ENCODE measurements around the gene STARD5. TPM values are rescaled to one million over a fixed set of nuclear protein-coding genes. Genes with fewer than 3 reads are reported as not detected.

The STARD5 gene
- total RNA-seq, 4 donors from 2014 or later = 0.36 to 1.7 (median 0.63) TPM

- H3K27ac ChIP-seq = no peak overlapping the region
- intact Hi-C loops (cut with DNase I; ENCODE audit: low total_unique reads) (loop anchor here (5.0 kb wide), 1 partner anchor 62 kb away; no protein-coding TSS in a partner anchor), in situ Hi-C loops (cut with MboI; ENCODE audit: low sequenced_read_pairs in 4 of 4) (loop anchor here in 1 of 4 donors (10.0 kb wide), 1 partner anchor 65 kb away; no protein-coding TSS in a partner anchor)
- TF ChIP-seq POLR2A (IDR thresholded peaks at IDR 0.05) (no peak), CTCF (IDR thresholded peaks at IDR 0.05 in 4 of 5, conservative IDR thresholded peaks at IDR 0.05 in 1 of 5) (no peak)
- no peaks in the 10 kb centered on the region for H3K27me3 ChIP-seq
- no peaks in the 10 kb centered on the region for H3K36me3 ChIP-seq
- H3K4me1 ChIP-seq = peaks cover 0 to 6% of the 10 kb centered on the region in 2 donors
- no peak for ATAC-seq
- H3K4me3 ChIP-seq = no peak overlapping the region
- no peaks in the 10 kb centered on the region for H3K9me3 ChIP-seq
- no peak for DNase-seq
Observed at GRCh38 chr15:81339321-81339720, 15.4 kb upstream of the STARD5 start.

- H3K9me3 ChIP-seq = no peaks in the 10 kb centered on the region
- H3K4me3 ChIP-seq = no peak overlapping the region
- peak; percentile 73 to 80 for ATAC-seq
- H3K27me3 ChIP-seq = no peaks in the 10 kb centered on the region
- peak; percentile 32 to 63 for DNase-seq
- in situ Hi-C loops (cut with MboI; ENCODE audit: low sequenced_read_pairs in 4 of 4) = loop anchor here in 1 of 4 donors (10.0 kb wide), 1 partner anchor 64 kb away; no protein-coding TSS in a partner anchor
- TF ChIP-seq CTCF (IDR thresholded peaks at IDR 0.05 in 4 of 5, conservative IDR thresholded peaks at IDR 0.05 in 1 of 5) = no peak
- TF ChIP-seq POLR2A (IDR thresholded peaks at IDR 0.05) = no peak
- intact Hi-C loops (cut with DNase I; ENCODE audit: low total_unique reads) = loop anchor here (5.0 kb wide), 1 partner anchor 61 kb away; no protein-coding TSS in a partner anchor
- peaks cover 0 to 6% of the 10 kb centered on the region in 2 donors for H3K4me1 ChIP-seq
- H3K27ac ChIP-seq = peak overlapping the region in 3 of 4 donors; percentile 31 to 47 (median 38)
- no peaks in the 10 kb centered on the region for H3K36me3 ChIP-seq
Observed at GRCh38 chr15:81338170-81339007, 14.4 kb upstream of the STARD5 start.

DNA sequence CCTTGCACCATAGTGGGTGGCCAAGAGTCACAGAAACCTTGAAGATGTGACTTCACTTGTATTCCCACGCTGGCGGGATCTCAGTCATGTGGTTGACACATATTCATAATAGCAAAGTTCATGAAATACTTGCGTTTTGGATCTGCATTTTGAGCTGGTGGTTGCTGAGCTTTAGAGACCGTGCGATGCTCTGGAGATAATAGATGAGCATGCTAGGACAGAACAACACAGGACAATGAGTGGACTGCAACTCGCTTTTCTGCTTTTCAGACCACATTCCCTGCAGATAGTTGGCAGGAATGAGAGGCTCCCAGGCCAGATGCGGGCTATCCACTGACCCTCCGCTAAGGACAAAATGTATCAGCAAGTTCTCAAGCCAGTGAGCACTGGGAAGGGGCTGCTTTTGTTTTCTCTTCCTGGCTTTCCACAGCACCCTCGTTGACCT lies 13.8 kb upstream of the STARD5 start:
- no peaks in the 10 kb centered on the region for H3K36me3 ChIP-seq
- H3K4me3 ChIP-seq = no peak overlapping the region
- no peaks in the 10 kb centered on the region for H3K9me3 ChIP-seq
- intact Hi-C loops (cut with DNase I; ENCODE audit: low total_unique reads) = loop anchor here (5.0 kb wide), 1 partner anchor 60 kb away; no protein-coding TSS in a partner anchor
- no peaks in the 10 kb centered on the region for H3K27me3 ChIP-seq
- ATAC-seq = peak; percentile 13 to 17
- no peak for DNase-seq
- H3K27ac ChIP-seq = peak overlapping the region in 3 of 4 donors; percentile 31 to 47 (median 38)
- TF ChIP-seq CTCF (IDR thresholded peaks at IDR 0.05 in 4 of 5, conservative IDR thresholded peaks at IDR 0.05 in 1 of 5) (no peak), POLR2A (IDR thresholded peaks at IDR 0.05) (no peak)
- peaks cover 0 to 6% of the 10 kb centered on the region in 2 donors for H3K4me1 ChIP-seq
- in situ Hi-C loops (cut with MboI; ENCODE audit: low sequenced_read_pairs in 4 of 4) = loop anchor here in 1 of 4 donors (10.0 kb wide), 1 partner anchor 63 kb away; no protein-coding TSS in a partner anchor

DNA sequence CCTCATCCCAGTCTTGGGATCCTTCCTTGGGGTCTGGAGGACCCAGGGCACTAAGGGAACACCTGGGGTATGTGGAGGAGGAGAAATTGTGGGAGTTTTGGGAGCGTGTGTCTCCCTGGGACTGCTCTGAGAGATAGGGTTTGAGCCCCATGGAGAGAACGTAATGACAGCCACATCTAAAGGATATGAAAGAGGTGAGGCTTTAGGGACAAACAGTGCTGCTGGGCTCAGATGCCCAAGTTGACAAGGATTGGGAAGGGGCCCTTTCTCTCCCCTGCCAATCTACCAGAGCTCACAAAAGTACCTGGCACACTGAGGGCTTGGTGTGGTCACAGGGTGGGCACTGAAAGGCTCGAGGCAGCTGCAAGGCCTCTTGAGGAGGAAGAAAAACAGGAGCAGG lies 13.3 kb upstream of the STARD5 start:
- no peaks in the 10 kb centered on the region for H3K36me3 ChIP-seq
- H3K27ac ChIP-seq = no peak overlapping the region
- intact Hi-C loops (cut with DNase I; ENCODE audit: low total_unique reads) (loop anchor here (5.0 kb wide), 1 partner anchor 60 kb away; no protein-coding TSS in a partner anchor), in situ Hi-C loops (cut with MboI; ENCODE audit: low sequenced_read_pairs in 4 of 4) (loop anchor here in 1 of 4 donors (10.0 kb wide), 1 partner anchor 62 kb away; no protein-coding TSS in a partner anchor)
- no peak overlapping the region for H3K4me3 ChIP-seq
- DNase-seq (no peak), ATAC-seq (no peak)
- no peaks in the 10 kb centered on the region for H3K9me3 ChIP-seq
- peaks cover 0 to 6% of the 10 kb centered on the region in 2 donors for H3K4me1 ChIP-seq
- TF ChIP-seq CTCF (IDR thresholded peaks at IDR 0.05 in 4 of 5, conservative IDR thresholded peaks at IDR 0.05 in 1 of 5) = no peak
- no peak for TF ChIP-seq POLR2A (IDR thresholded peaks at IDR 0.05)
- no peaks in the 10 kb centered on the region for H3K27me3 ChIP-seq

All from gastrocnemius medialis (tissue), 4 donors.